HepG2 (cell line): Measurements from ENCODE around the gene HS6ST1. TPM values are rescaled to one million over a fixed set of nuclear protein-coding genes. Genes with fewer than 3 reads are reported as not detected.

Experiments
- ARID2 ChIP-seq: sonication (generic); formaldehyde crosslinking; IDR thresholded peaks from 2 replicates; pipeline ENCODE4 v1.8.1; 2022; ENCODE audit warnings: mild to moderate bottlenecking, missing genetic modification reagents, borderline replicate concordance
- CREB1 ChIP-seq, 2 experiments: fragments of 450-650 bp in 1 of 2; IDR thresholded peaks; 2 replicates each; pipeline ENCODE4 v1.6.1; 2016 to 2017; ENCODE audit warnings: control low read depth in 1 of 2, mild to moderate bottlenecking in 1 of 2, missing compliant biosample characterization in 1 of 2, missing genetic modification characterization in 1 of 2
- DMTF1 ChIP-seq: sonication (generic); formaldehyde crosslinking; IDR thresholded peaks from 2 replicates; pipeline ENCODE4 v1.4.0; 2020; ENCODE audit warnings: mild to moderate bottlenecking, missing genetic modification reagents
- FLYWCH1 ChIP-seq: sonication (generic); formaldehyde crosslinking; IDR thresholded peaks from 2 replicates; pipeline ENCODE4 v1.8.1; 2023; ENCODE audit warnings: mild to moderate bottlenecking, missing genetic modification reagents
- KDM3A ChIP-seq: IDR thresholded peaks from 2 replicates; pipeline ENCODE4 v1.6.1; 2018; ENCODE audit warnings: low read depth, missing compliant biosample characterization
- MAFG ChIP-seq: sonication (generic); formaldehyde crosslinking; IDR thresholded peaks from 2 replicates; pipeline ENCODE4 v1.5.1; 2020; ENCODE audit warnings: mild to moderate bottlenecking, missing genetic modification reagents
- PCBP1 ChIP-seq: fragments of 200-400 bp; formaldehyde crosslinking; IDR thresholded peaks from 2 replicates; pipeline ENCODE4 v1.6.1; 2017; ENCODE audit warnings: mild to moderate bottlenecking, low read depth, low read length, borderline replicate concordance
- PHF20 ChIP-seq: sonication (generic); formaldehyde crosslinking; IDR thresholded peaks from 2 replicates; pipeline ENCODE4 v1.5.0; 2020; ENCODE audit warnings: mild to moderate bottlenecking, missing genetic modification reagents
- RAD51 ChIP-seq: fragments of 450-650 bp; IDR thresholded peaks from 2 replicates; pipeline ENCODE4 v1.6.1; 2016; ENCODE audit warnings: borderline replicate concordance
- RARG ChIP-seq: sonication (generic); formaldehyde crosslinking; IDR thresholded peaks from 2 replicates; pipeline ENCODE4 v1.4.0; 2020; ENCODE audit warnings: low read depth, mild to moderate bottlenecking, missing genetic modification reagents
- RERE ChIP-seq: IDR thresholded peaks from 2 replicates; pipeline ENCODE4 v1.6.1; 2016; ENCODE audit warnings: low read depth, missing genetic modification reagents, missing compliant biosample characterization
- TOE1 ChIP-seq: sonication (generic); formaldehyde crosslinking; IDR thresholded peaks from 2 replicates; pipeline ENCODE4 v1.4.0; 2020; ENCODE audit warnings: mild to moderate bottlenecking, missing genetic modification reagents
- ZFP1 ChIP-seq: IDR thresholded peaks from 2 replicates; pipeline ENCODE4 v1.6.1; 2016
- ZFP91 ChIP-seq: sonication (generic); formaldehyde crosslinking; IDR thresholded peaks from 2 replicates; pipeline ENCODE4 v1.9.0; 2022; ENCODE audit warnings: missing genetic modification reagents, mild to moderate bottlenecking, borderline replicate concordance
- ZNF274 ChIP-seq: sonication (generic); formaldehyde crosslinking; IDR thresholded peaks from 2 replicates; pipeline ENCODE4 v1.5.1; 2020; ENCODE audit warnings: mild to moderate bottlenecking, missing genetic modification reagents
- ZNF354B ChIP-seq: sonication (generic); formaldehyde crosslinking; IDR thresholded peaks from 2 replicates; pipeline ENCODE4 v1.8.0; 2022; ENCODE audit warnings: mild to moderate bottlenecking, missing genetic modification reagents
- ZNF432 ChIP-seq: sonication (generic); formaldehyde crosslinking; IDR thresholded peaks from 2 replicates; pipeline ENCODE4 v1.5.0; 2020; ENCODE audit warnings: missing genetic modification reagents, mild to moderate bottlenecking, borderline replicate concordance
- ZNF557 ChIP-seq: sonication (generic); formaldehyde crosslinking; IDR thresholded peaks from 2 replicates; pipeline ENCODE4 v1.4.0; 2020; ENCODE audit warnings: missing genetic modification reagents
- ZSCAN9 ChIP-seq: IDR thresholded peaks from 2 replicates; pipeline ENCODE4 v1.6.1; 2016; ENCODE audit warnings: borderline replicate concordance
- polyA plus RNA-seq, 8 experiments: library from polyadenylated mRNA; depleted of rRNA in 3 of 8; stranded (reverse) in 7 of 8; unstranded in 1 of 8; fragments of >200 nt; fragmentation: Illumina TruSeq in 4 of 8; extraction: Trizol in 4 of 8; gene quantifications; 2 replicates each; pipeline versions ENCODE4 v1.2.1 to v1.2.3, GENCODE V29; 2011 to 2016; ENCODE audit warnings: low read depth in 4 of 8, missing spikeins in 1 of 8, mixed read lengths in 1 of 8; ENCODE audit not compliant: insufficient read depth in 1 of 8
- total RNA-seq, 5 experiments: library from RNA; depleted of rRNA; stranded (reverse); fragments of >200 nt; fragmentation: Illumina TruSeq; extraction: Trizol; gene quantifications; 2 replicates each; pipeline ENCODE4 v1.2.3, GENCODE V29; 2016; ENCODE audit warnings: low read depth in 1 of 5

The HS6ST1 gene
- total and polyA plus RNA-seq, 2 of the 13 experiments (the other 11 are each of a cell fraction or from before 2014, with no cell fraction given): 34.5 to 84.6 TPM

- TF ChIP-seq DMTF1 (CRISPR knock-in tag) (no peak), ZNF557 (CRISPR knock-in tag) (0 out of 2 replicates have a peak, but pooled peaks have one; percentile 35), CREB1 (IDR thresholded peaks at IDR 0.05) (peak; percentile 76), CREB1 (CRISPR knock-in tag; IDR thresholded peaks at IDR 0.05) (no peak; the same call in 1 of the 2 replicates), MAFG (CRISPR knock-in tag) (peak; percentile 42; the same call in 1 of the 2 replicates), ZNF432 (no peak), ZNF354B (CRISPR knock-in tag) (no peak), ZSCAN9 (CRISPR knock-in tag) (peak; percentile 89), ZNF274 (CRISPR knock-in tag) (peak; percentile 67; the same call in 1 of the 2 replicates), TOE1 (CRISPR knock-in tag) (no peak), RARG (CRISPR knock-in tag) (no peak), KDM3A (peak; percentile 54; the same call in 1 of the 2 replicates), PCBP1 (0 out of 2 replicates have a peak, but pooled peaks have one; percentile 32), ZFP1 (CRISPR knock-in tag) (peak; percentile 31; the same call in 1 of the 2 replicates), ZFP91 (peak; percentile 74), RAD51 (no peak), ARID2 (CRISPR knock-in tag) (no peak), PHF20 (peak; percentile 59; the same call in 1 of the 2 replicates), FLYWCH1 (CRISPR knock-in tag) (no peak), RERE (peak; percentile 74; the same call in 1 of the 2 replicates)
These were observed 12.4 kb downstream of the HS6ST1 start (continued) for GRCh38 chr2:128306081-128306930.
